ENCODE results near the gene ZDHHC11. TPM values are rescaled to one million over a fixed set of nuclear protein-coding genes. Genes with fewer than 3 reads are reported as not detected.
"Not testable (repeated sequence)": the region's sequence is repeated elsewhere in the genome, so short reads cannot be mapped to it uniquely, and the experiment has no call there.

The ZDHHC11 gene
- total RNA-seq, 4 donors from 2014 or later, result 2.4 to 5.8 (median 4.8) TPM

DNA sequence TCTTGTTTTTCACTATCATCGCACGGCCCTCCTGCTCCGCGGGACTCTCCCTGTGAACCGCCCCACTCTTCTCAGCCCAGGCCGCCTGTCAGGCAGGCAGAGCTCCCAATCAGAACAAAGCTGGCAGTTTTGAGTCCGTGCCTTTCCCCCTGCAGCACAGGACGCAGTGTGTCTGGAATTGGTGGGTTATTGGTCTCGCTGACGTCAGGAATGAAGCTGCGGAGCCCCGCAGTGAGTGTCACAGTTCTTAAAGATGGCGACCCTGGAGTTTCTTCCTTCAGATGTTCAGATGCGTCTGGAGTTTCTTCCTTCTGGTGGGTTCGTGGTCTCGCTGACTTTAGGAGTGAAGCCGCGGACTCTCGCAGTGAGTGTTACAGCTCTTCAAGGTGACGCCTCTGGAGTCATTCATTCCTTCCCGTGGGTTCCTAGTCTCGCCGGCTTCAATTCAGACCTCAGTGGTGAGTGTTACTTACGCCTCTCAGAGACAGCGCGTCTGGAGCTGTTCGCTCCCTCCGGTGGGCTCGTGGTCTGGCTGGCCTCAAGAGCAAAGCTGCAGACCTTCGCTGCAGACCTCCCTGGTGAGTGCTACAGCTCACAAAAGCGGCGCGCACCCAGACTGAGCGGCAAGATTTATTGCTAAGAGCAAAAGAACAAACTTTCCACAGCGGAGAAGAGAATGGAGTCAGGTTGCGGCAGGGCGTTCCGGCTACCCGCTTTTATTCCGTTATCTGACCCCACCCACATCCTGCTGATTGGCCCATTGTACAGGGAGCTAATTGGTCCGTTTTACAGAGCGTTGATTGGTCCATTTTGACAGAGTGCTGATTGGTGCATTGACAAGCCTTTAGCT, 73.7 kb downstream of the ZDHHC11 start:
- TF ChIP-seq, protein P1, sequence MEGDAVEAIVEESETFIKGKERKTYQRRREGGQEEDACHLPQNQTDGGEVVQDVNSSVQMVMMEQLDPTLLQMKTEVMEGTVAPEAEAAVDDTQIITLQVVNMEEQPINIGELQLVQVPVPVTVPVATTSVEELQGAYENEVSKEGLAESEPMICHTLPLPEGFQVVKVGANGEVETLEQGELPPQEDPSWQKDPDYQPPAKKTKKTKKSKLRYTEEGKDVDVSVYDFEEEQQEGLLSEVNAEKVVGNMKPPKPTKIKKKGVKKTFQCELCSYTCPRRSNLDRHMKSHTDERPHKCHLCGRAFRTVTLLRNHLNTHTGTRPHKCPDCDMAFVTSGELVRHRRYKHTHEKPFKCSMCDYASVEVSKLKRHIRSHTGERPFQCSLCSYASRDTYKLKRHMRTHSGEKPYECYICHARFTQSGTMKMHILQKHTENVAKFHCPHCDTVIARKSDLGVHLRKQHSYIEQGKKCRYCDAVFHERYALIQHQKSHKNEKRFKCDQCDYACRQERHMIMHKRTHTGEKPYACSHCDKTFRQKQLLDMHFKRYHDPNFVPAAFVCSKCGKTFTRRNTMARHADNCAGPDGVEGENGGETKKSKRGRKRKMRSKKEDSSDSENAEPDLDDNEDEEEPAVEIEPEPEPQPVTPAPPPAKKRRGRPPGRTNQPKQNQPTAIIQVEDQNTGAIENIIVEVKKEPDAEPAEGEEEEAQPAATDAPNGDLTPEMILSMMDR (IDR thresholded peaks at IDR 0.05), result no peak
- no peak for DNase-seq (ENCODE audit: low spot score)
- no peak for ATAC-seq (ENCODE audit: low FRiP score)

DNA sequence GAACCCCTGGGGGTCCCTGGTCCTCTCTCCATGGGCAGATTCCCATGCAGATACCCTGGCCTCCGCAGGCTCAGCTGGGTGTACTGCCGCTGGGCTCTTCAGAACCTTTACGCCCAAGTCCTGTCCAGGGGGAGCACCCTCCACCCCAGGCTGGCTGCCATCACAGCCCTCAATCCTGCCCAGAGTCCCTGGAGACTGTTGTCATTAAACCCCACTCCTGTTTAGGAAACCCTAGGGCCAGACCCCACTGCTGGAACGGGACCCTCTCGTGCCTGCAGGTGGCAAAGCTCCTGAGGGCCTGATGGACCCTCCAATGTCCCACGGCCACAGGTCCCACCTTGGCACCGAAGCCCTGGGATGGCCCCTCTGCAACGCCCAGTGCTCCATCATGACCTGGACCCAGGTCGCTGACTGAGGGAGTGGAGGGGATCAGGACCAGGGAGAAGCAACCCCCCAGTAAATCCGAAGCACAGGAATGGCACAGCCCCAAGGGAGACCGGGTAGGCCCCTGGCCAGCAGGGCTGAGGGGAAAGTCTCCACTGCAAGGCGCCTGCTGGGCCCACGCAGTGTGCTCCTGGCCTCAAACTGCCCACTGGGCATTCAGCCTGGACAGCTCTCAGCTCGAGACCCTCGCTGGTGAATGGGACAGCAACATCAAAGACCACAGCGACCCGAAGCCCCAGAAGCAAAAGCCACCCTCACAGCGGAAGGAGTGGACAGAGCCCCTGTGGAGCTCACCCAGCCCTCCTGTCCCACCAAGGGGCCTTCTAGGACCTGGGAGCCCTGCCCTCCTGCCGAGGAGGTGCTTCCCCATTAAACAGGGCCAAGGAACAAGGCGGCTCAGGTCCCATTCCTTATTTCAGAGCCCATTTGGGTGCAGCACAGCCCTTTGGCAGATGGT, 74.6 kb downstream of the ZDHHC11 start:
- TF ChIP-seq, protein P1 (IDR thresholded peaks at IDR 0.05), result no peak
- DNase-seq (ENCODE audit: low spot score) (no peak), ATAC-seq (ENCODE audit: low FRiP score) (no peak)

GRCh38 chr5:775595-775960, 75.2 kb downstream of the ZDHHC11 start:
- DNase-seq (ENCODE audit: low spot score), result not testable (repeated sequence)

DNA sequence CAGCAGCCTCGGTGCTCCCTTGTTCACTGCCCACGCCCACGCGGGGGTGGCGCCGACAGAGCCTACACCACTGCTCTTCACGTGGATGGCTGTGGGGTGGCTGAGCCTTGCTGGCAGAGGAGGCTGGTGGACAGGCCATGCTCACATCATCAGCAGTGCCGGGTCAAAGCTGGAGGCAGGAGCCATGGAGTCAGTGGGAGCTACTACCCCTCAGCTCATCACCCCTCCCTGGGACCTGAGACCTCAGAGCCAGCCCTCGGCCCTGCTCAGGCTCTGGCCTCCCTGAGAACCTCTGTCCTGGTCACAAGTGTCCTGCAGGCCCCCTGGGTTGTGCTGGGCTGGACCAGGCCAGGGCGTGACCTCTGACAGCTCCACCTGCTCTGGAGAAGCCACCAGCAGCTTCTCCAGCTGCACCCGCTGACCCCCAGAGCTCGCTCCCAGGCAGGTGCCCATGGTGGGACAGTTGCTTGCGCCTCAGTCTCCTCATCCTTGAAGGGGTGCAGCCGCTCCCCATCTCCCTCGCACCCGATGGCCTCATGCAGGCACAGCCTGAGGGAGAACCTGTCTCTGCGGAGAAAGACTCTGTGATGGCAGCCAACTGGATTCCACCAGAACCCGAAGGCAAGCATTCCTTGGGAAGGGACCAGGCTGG, 75.8 kb downstream of the ZDHHC11 start:
- ATAC-seq (ENCODE audit: low FRiP score), result peak; percentile 21
- DNase-seq (ENCODE audit: low spot score), result not testable (repeated sequence)

More at GRCh38 chr5:775595-775960, 75.2 kb downstream of the ZDHHC11 start:
- ATAC-seq (ENCODE audit: low FRiP score), result not testable (repeated sequence)

- ATAC-seq (ENCODE audit: low FRiP score); DNase-seq (ENCODE audit: low spot score): not testable (repeated sequence)
Measured at GRCh38 chr5:774304-774703, 76.5 kb downstream of the ZDHHC11 start.

DNA sequence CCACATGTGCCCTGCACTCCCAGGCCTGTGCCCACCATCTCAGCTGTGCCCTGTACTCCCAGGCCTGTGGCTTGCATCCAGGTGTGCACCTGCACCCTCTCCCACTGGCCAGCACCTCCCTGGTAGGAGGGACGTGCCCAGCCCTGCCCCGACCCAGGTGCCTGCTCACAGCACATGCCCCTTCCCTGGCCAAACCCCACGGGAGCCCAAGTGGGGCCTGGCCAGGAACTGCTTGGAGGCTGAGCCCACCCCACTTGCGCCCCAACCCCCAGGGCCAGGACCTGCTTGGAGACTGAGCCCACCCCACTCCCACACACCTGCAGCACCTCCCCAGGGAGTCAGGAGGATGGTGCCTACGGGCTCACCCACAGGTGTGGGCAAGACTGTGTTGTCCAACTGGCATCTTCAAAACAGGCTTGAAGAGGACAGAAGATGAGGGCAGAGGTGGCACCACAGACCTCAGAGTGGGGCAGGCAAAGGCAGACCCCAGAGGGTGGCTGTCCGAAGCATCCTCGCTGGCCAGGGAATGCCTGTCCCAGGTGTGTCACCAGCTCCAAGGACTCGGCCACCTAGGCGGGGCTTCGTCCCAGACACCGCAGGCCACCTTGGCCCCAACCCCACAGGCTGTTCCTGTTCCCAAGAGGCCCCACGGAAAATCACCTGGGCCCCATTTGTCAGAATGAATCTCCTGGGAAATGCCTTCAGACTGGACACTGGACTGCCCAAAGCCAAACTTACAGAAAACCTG, 77.1 kb downstream of the ZDHHC11 start:
- DNase-seq (ENCODE audit: low spot score), result no peak
- TF ChIP-seq, protein P1 (IDR thresholded peaks at IDR 0.05), result no peak
- ATAC-seq (ENCODE audit: low FRiP score), result no peak

DNA sequence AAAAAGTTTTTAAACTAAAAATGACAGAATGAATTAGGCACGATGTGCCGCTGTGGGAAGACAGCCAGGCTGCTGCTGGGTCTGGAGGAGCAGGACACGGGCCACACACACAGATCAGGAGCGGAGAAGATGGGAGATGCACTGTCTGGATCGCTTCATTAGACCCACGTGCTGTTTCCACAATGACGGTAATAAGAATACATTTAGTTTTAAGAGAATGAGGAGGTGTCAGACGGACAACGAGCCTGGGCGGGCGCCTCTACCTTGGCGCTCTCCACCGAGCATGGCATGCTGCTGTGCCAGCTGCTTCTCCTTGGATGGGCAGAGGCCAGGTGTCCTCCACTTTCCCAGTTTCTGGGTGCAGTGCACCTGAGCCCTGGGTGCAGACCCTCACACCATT, 77.9 kb downstream of the ZDHHC11 start:
- not testable (repeated sequence) for ATAC-seq (ENCODE audit: low FRiP score); DNase-seq (ENCODE audit: low spot score)

DNA sequence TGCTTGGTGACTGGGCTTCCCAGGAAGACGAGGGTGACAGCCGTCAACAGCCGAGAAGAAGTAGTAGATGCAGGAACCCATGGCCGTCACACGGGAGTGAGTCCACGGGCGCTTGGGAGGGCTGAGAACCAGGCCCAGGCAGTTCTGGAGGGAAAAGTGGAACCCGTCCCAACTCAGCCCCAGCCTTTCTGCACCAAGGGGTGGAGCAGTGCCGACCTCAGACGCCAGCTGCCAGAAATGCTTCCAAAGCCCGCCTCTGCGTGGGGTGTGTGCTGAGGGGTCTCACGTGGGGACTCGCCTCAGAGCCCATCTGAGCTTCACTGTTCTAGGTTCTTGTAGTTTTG, 78.3 kb downstream of the ZDHHC11 start:
- DNase-seq (ENCODE audit: low spot score); ATAC-seq (ENCODE audit: low FRiP score): not testable (repeated sequence)

- ATAC-seq (ENCODE audit: low FRiP score); DNase-seq (ENCODE audit: low spot score): not testable (repeated sequence)
Measured at GRCh38 chr5:771841-772546, 78.8 kb downstream of the ZDHHC11 start.

- not testable (repeated sequence) for ATAC-seq (ENCODE audit: low FRiP score); DNase-seq (ENCODE audit: low spot score)
Measured at GRCh38 chr5:771087-771781, 79.6 kb downstream of the ZDHHC11 start.

- not testable (repeated sequence) for ATAC-seq (ENCODE audit: low FRiP score); DNase-seq (ENCODE audit: low spot score)
Measured at GRCh38 chr5:770585-770984, 80.2 kb downstream of the ZDHHC11 start.

DNA sequence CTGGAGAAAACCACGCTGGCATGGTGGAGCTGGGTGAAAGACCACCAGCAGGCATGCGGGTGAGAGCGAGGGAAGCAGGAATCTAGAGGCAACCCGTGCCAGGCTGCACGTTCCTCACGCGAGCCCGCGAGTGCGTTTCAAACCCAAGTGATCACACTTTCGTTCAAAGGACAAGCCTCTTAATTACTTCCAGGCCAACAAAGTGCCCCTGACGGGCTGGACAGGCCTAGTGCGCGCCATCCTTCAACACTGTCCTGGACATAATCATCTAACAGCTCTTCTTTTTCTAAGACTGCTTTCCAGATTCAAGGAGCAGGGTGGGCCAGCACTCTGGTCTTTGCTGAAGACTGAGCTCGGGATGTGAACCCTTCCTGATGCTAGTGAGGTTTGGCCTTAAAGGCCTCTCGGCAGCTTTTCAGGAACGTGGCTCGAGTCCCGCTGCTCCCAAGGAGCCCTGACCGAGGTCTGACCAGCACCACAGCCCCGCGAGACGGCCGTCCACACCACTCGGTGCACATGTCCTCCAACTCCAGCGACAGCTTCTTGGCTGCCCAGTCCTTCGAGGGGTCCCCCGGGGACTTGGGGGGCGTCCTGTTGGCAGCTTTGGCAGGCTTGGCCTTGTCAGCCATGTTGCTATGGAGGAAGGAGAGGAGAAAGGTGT, 81.2 kb downstream of the ZDHHC11 start:
- ATAC-seq (ENCODE audit: low FRiP score); DNase-seq (ENCODE audit: low spot score): not testable (repeated sequence)
